AG08396 (cell line): ENCODE measurements around the gene RNF207.

Experiments
- DNase-seq: peaks from one replicate; pipeline ENCODE4 v3.0.0; 2012; ENCODE audit warnings: low spot score, mixed read lengths

Gene RNF207

DNA sequence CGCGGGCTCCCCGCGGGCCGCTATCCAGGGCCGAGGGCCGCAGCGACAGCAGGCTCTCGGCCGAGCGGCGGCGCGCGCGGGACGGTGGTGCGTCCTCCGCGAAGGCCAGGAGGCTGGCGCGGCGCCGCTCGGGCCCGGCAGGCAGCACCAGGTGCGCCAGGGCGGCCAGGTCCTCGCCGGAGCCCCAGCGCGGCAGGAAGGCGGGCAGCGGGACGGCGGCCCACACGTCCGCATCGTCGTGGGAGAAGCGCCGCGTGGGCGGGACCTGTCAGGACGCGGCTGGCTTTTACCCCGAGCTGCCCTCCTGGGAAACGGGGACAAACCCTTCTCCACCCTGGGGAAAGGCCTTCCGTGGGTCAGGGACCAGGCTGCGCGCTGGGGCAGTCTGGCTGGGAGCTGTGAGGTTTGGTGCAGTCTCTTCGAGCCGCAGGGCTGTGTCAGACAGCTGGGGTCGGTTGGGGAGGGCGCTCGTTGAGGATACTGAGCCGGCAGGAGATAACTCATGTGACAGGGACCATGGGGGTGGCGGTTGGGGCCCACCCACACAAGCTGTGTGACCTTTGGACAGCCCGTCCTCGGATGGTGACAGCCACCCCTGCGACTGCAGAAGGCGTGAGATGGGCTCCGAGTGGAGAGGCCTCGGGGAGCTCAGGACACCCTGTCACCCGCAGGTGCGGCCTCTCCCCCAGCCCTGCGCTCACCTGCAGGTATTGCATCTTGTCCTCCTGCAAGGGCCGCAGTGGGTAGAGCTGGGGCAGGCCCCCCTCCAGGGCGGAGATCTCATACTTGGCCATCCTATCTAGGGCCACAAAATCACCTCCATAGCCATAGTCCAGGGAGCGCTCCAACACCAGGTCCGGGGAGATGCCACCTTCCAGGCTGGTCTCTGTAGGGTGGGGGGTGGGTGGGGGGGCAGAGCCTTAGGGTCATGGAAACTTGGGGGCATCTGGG lies 44.1 kb downstream of the RNF207 start:
- DNase-seq = no peak

DNA sequence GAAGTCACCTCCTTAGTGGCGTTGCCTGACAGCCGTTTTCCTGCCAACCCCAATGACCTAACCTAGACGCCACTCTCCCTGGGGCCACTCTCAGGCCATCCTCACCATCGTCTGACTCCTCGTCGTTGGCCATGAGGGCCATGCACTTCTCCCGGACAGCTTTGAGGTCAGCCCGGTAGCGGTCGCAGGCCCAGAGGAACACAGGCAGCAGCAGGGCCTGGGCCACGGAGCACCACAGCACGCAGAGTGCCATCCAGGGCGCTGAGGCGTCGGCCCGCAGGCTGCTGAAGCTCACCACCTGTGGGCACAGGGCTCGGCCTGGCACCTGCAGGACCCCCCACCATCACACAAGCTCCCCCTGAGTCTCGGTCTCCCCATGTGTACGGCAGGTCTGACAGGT lies 45.3 kb downstream of the RNF207 start:
- DNase-seq = no peak

DNA sequence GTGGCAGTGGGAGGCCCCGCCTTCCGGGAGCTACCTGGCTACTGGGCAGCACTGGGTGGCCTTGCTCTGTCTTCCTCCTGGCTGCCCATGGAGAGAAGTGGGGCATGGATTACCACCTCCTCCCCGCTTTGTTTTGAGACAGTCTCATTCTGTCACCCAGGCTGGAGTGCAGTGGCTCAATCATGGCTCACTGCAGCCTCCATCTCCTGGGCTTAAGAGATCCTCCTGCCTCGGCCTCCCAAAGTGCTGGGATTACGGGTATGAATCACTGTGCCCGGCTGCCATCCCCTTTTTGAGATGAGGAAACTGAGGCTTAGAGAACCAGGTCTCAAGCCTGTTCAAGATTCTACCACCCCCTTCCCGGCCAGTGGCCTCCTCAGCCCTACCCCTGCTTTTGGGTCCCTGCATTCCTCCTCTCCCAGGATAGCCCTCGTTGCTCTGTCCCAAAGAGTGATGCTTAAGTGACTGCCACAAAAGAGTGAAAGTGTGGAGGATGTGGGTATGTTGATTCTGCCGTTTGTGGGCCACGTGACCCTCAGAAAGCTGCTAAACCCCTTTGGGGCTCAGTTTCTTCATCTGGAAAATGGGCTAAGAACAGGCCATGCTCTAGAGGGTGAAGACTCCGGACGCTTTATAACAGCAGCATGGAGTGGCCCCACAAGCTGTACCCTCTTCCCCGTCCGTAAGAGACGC lies 45.9 kb downstream of the RNF207 start:
- no peak for DNase-seq

DNA sequence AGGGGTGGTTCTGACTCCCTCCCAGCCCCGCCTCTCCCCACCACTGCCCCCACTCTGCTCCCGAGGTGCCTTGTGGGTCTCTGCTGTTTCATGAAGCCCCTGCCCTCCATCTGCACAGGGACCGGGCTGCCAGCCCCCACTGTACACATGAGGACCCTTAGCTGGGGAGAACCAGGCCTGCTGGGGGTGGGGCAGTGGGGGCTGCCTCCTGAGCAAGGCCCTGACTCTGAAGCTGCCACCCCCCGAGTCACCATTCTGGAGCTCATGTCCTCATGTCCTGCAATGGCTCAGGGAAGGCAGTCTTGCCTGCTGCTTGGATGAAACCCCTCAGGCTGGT lies 46.4 kb downstream of the RNF207 start:
- DNase-seq = no peak

DNA sequence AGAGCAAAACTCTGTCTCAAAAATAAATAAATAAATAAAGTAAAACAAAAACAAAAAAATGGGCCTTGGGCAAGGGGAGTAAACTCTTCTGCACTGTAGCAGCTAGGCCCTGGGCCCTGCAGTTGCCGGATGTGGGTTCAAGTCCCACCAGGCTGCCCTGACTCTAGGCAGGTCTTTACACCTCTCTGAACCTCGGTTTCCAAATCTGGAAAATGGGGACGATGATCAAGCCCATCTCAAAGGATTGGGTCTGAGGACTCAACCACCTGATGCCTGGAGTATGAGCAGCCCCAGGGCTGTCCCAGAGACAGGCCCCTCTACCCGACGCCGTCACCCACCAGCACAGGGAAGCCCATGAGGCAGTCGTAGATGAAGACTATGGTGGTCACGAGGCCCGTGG lies 47.5 kb downstream of the RNF207 start:
- DNase-seq = no peak

DNA sequence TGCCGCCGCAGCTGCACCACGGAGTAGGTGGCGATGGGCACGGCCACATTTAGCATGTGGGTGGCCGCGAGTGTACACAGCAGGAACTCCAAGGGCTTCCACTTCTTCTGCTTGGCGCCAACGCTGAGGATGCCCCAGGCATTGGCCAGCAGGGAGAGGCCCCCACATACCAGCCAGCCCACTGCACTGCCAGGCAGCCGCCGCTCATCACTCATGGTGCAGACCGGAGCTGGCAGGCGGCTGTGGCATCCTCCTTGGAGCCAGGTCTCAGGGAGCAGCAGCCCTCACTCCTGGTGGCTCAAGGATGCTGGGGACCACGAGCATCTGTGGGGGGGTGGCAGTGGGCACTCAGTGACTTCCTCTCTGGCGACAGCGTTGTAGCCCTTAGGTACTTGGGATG lies 48.8 kb downstream of the RNF207 start:
- DNase-seq = no peak

DNA sequence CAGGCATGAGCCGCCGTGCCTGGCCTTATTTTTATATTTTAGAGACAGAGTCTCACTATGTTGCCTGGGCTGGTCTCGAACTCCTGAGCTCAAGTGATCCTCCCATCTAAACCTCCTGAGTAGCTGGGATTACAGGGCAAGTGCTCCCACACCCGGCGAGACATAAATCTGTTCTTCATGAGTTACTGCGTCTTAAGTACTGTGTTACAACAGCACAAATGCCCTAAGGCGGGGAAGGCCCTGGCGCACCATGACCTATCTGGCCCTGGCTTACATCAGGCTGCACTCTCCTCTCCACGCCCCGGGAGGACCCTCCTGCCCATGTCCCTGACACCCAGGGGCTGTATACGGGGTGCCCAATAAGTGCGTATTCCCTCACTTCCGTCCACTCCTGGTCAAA lies 50.7 kb downstream of the RNF207 start:
- DNase-seq = no peak

DNA sequence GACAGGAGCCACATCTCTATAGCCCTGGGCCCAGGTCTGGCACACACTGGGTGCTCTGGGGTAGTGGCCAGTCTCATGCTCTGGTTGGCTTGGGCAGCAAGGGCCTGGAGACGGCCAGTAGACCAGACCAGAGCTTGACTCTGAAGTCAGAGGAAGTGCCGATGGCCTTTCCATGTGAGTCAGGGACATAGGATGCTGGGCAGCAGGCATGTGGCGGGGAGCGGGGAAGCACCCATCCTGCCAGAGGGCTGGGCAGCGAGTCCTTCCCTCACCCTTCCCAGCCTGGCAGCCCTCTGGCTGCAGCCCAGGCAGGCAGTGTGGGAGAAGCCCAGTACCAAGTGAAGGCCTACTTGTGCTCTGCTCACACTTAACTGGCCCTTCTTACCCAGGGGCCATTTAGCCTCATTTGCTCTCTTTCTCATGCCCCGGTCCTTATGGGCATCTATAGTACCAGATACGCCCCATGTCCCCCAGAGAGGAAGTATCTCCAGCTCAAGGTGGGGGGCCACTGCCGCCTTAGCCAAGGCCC lies 51.7 kb downstream of the RNF207 start:
- DNase-seq = no peak

DNA sequence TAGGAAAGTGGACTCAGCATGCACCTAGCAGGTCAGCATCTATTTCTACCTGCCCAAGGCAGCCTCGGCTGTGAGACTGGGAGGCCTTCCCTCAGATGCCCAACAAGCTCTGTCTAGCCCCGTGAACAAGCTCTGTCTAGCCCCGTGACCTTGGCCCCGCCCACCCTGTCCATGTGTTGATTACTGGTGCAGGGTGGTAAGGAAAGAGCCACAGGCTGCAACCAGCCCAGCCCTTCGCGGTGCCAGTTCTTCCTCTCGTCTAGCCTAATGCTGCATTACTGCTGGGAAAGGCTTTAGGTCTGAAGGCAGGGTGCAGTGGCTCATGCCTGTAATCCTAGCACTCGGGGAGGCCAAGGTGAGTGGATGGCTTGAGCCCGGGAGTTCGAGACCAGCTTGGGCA lies 52.8 kb downstream of the RNF207 start:
- DNase-seq = no peak

DNA sequence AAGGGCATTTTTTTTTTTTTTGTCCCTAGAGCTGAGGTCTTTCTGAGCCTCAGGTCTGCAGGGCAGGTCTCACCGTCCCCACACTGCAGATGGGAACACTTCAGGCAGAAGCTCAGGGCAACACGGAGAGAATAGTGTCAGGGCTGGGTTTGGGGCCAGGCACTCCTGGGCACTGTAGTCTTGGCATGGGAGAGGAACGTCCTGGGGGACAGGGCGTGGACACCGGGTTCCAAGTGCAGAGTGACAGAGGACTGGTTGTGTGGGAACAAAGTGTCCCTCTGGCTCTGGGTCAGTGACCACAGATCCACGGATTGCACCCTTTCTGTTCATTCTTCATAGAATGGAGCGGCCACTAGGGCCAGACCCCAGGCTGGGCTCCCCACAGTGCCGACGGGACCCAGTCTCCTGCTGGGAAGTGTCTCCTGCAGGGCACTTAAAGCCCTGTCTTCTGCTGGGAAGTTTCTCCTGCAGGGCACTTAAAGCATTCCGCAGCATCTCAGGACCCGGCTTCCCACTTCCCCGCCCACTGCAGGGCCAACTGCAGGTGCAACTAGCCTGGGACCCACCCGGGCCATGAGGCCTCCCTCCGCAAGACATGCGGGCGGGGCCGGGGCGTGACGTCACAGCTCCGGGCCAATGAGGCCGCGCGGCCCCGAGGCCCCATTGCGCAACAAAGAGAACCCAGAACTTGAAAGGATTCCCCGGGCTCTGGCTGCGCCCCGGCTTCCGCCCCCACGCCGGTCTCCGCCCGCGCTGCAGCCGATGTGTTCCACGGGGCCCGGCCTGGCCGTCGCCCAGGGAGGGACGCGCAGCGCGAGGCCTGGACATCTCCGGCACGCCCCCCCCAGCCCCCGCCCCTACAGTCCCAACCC lies 53.8 kb downstream of the RNF207 start:
- peak; percentile 95 for DNase-seq

DNA sequence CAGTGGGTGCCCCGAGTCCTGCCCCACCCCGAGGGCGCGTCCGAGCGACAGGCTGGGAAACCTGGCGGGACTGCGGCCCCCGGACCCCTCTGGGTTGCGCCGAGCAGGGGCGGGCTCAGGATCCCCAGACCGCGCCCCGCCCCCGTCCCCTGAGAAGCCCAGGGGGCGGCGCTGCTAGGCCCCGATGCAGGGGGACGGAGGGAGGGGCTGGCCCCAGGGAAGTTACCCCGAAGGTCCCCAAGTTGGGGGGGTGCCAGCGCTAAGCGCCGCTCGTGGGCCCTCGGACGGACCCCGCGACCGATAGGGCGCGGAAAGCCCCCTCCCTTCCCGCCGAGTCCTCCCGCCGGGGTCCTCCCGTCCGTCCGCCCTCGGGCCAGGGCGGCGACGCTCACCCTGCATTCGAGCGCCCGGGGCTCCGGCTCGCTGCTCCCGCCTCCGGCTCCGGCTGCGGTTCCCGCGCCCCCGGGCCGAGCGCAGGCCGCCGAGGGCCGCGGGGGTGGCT lies 54.6 kb downstream of the RNF207 start:
- DNase-seq = no peak

DNA sequence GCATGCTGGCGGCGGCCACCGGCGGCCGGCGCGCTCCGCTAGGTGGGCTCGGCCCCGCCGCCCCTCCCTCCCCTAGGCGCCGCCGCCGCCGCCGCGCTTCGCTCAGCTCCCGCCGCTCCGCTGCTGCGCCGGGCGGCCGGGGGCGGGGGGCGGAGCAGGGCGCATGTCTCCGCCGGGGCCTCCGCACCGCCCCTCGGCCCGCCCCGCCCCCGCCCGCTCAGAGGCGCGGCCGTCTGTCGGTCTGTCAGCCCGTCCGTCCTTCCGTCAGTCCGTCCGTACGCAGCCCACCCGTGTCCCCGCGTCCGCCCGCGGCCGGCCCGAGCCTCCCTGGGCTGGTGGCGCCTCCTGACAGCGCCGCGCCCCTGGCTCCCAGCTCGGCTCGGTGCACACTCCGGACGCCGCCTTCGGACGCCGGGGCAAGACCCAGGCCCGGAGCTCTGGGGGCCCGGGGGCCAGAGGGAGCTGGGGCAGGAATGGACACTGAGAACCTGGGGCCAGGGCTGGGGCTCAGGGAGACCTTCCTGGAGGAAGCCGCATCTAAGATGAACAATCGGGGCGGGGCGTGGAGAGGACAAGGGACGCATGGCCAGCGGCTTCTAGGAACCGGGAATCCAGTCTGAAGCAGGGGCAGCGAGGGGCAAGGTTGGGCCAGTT lies 55.2 kb downstream of the RNF207 start, which contains the start of gene GPR153:
Gene GPR153, minus strand, starts transcription at position 138 of the 654 bp plus-strand sequence. CDS start 6,193 bp downstream, outside the sequence.
- DNase-seq = peak; percentile 86

DNA sequence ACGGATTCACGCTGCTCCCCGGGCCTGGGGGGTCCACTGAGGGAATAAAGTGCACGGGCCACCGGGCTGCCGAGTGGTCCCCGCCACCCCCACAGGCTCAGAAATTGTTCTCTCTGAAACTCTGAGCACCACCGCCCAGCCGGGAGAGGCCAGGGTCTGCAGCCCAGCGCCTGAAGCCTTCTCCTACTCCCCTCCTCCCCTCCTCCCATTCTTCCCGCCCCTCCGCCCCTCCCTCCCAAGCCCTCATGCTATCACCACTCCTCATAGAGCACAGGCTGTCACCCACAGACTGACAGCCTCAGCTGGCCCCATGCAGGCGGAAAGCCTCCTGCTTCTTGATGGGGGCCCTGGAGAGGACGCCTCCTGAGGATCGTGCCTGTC lies 55.7 kb downstream of the RNF207 start:
- no peak for DNase-seq

DNA sequence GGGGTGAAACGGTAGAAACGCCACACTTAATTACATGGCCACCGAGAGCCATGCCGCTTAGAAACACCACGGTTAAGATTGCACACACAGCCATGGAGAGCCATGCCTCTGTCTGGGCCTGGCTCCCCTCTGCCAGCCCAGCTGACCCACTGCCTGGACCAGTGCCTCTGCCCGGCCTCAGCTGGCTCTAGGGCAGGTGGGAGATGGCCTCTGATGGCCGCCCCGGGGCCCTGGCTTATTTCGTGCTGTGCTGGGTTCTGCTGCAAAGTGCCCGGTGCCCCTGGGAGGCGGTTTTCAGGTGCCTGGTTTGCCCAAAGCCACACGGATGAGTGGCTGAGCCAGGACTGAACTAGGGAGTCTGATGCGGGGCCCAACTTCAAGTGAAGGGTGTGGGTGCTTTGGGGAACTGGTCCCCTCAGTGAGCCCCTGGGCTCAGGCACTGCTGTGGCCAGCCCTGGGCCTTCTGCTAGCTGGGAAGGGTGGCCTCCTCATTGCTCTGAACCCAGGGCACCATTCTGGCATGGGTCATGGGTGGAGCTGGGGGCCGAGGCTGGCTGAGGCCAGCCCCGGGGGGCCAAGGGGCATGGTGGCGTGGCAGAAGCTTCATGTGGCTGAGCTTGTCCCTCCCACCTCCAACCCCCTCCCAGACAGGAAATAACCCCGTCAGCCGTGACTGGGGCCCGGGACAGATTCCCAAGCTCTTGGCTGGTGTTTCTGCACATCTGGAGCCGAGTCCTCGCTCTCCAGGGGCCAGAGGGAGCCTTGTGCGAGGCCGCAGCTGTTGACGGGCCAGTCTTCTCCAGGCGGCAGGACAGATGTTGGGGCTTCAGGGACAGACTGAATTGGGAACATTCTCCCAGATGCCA lies 56.9 kb downstream of the RNF207 start:
- no peak for DNase-seq

DNA sequence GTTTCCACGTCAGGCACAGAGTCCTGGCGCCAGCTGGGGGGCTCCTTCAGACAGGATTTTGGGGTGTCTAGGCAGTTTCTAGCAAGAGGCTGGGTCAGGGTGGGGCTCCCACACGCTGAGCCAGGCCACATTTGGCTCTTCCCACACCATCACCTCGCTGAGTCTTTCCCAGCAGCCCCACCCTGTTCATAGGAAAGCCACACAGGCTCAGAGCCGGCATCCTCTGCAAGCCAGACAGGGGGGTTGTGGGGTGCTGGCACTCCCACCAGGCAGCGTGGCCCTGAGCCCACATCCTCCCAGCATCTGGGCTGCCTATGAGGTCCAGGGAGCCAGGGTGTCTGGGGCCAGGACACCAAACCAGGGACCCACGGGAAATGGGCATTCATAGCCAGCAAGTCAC lies 57.8 kb downstream of the RNF207 start:
- DNase-seq = no peak

DNA sequence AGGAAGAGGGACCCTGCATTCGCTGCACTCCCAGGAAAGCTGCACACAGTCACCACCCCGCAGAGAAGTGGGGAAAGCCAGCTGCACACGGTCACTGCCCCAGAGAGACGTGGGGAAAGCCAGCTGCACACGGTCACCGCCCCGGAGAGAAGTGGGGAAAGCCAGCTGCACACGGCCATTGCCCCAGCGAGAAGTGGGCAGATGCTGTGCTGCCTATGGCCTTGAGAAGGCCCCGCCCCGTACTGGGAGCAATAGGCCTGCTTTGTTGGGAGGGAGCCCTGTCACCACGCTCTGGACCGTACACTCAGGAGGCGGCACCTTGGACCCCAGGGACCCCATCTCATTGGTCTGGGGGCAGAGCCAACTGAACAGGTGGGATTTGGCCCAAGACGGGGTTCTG lies 59.2 kb downstream of the RNF207 start:
- no peak for DNase-seq

DNA sequence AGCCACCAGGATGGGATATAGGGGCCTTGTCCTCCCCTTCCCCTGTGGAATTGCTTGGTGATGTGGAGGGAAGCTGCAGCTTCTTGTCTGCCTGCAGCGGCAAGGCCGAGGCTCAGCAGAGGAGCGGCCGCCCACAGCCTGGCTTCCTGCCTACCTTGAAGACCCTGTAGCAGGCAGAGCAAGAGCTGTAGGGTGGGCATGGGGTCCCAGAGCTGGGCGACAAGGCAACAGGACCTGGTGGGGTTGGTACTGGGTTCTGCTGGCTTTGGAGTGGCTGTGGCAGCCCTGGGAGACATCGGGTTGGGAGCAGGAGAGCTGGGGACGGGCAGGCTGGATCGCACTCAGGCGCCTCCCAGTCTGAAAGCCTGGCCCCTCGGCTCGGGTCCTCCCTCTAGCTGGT lies 60.7 kb downstream of the RNF207 start:
- no peak for DNase-seq

DNA sequence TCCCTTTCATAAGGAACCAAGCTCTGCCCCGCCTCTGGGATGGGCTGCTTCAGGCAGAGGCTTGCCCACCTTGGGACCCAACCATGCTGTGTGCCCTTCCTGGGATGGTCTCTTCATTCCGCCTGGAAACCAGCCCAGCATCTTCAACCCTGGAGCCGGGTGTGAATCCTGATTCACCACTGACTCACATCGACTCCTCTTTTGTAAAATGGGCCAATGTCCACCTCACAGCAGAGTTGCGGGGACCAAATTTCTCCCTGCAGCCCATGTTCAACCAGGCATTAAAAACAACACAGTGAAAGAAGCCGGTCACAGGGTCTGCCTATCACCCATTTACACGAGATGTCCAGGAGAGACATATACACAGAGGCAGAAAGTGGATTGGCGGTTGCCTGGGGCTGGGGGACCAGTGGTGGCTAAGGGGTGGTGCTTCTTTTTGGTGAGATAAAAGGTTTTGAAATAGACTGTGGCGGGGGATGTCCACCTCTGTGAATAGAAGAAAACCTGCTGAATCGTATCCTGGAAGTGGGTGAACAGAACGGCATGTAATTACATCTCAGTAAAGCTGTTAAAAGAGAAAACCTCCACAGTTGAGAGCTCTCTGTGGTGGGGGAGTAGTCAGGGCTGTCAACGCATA lies 61.9 kb downstream of the RNF207 start:
- peak; percentile 64 for DNase-seq

DNA sequence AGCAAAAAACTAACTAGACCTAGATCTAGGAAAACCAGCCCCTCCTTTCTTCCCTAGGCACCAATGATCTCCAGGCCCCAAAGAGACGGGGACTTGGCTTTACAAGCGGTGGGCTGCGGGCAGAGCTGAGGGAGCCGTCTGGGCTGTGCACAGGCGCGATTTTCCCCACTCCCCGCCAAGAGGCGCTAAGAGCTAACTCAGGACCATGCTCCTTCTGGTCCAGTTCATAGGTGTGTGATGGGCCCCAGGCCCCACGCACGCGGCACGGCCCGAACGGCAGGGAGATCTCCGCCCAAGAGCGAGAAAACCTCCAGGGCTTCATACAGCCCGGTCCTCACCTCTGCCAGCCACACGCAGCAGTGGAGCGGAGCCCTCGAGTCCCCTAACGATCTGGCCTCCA lies 62.5 kb downstream of the RNF207 start:
- DNase-seq = no peak

DNA sequence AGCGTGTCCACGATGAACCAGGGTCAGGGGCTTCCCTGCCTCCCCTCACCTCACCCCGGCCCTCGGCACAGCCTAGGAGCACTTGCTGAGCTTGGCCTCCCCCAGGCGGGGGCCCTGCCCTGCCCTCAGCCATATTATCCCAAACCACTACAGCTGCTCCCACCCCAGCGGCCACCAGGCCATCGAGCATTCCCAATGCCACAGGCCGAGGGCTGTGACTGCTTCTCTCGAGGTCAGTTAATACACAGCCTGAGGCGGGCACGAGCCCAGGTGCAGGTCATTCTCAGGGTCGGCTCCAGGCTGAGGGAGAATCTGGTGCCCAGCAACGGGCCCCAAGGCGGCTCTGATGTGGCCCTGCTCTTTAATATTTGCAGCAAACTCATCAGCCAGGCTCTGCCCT lies 63.4 kb downstream of the RNF207 start:
- no peak for DNase-seq
